PFSK-1 (cell line): ENCODE data around the gene GPR176.

Experiments used
- FOXP2 ChIP-seq: optimal IDR thresholded peaks from 2 replicates; pipeline ENCODE3; 2011; ENCODE audit warnings: borderline replicate concordance, control low read depth, inconsistent platforms; ENCODE audit not compliant: insufficient read depth; ENCODE audit errors: extremely low read length, extremely low read depth
- POLR2AphosphoS5 ChIP-seq: IDR thresholded peaks from 2 replicates; pipeline ENCODE4 v1.6.1; 2012; ENCODE audit warnings: low read depth, mild to moderate bottlenecking, control low read depth, low read length, moderate library complexity
- REST ChIP-seq, 2 experiments: IDR thresholded peaks; 2 replicates each; pipeline versions ENCODE4 v1.6.1 to v1.8.0; 2011 to 2012; ENCODE audit warnings: low read depth in 2 of 2, low read length in 2 of 2, control low read depth in 1 of 2, inconsistent platforms in 1 of 2, mild to moderate bottlenecking in 1 of 2, moderate library complexity in 1 of 2; ENCODE audit not compliant: insufficient read depth in 1 of 2
- SIN3A ChIP-seq: IDR thresholded peaks from 2 replicates; pipeline ENCODE4 v1.6.1; 2012; ENCODE audit warnings: mild to moderate bottlenecking, low read length, moderate library complexity, borderline replicate concordance; ENCODE audit not compliant: insufficient read depth
- TAF1 ChIP-seq: IDR thresholded peaks from 2 replicates; pipeline ENCODE4 v1.6.1; 2012; ENCODE audit warnings: low read length, control low read depth, borderline replicate concordance; ENCODE audit not compliant: insufficient read depth

The GPR176 gene

GRCh38 chr15:39852250-39852649 lies 67.8 kb downstream of the GPR176 start:
- TF ChIP-seq TAF1 (no peak), FOXP2 (no peak), SIN3A (no peak), REST (IDR thresholded peaks at IDR 0.05; ENCODE audit: insufficient read depth in 1 of 2, low read depth in 2 of 2, low read length in 2 of 2) (no peak), POLR2AphosphoS5 (no peak)

DNA sequence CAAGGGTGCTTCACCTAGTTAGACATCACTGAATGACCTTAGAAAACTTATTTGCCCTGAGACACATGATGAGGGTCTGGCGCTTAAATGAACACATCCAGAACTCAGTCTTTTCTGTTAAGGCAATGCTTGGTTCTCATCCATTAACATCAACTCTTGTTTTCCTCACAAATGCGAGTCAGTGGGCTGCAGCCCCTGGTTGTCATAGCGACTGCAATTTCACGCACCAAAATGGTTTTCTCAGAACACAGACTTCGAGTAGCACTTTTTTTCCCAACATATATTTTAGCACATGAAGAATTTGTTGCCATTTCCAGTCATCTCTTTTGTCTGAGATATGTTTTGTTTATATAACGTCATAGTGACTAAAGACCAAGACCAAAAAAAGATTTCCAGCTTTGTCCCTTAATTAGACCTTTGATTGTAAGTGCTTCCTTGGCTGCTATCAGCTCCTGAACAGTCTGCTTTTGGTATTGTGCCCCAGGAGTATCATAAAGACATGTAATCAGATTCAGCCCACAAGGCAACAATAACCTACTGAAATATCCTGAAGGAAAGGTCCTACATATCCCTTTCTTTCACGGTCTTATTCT lies 68.5 kb downstream of the GPR176 start:
- TF ChIP-seq REST (IDR thresholded peaks at IDR 0.05; ENCODE audit: insufficient read depth in 1 of 2, low read depth in 2 of 2, low read length in 2 of 2) = no peak
- TF ChIP-seq FOXP2 = no peak
- TF ChIP-seq POLR2AphosphoS5 = no peak
- no peak for TF ChIP-seq TAF1
- no peak for TF ChIP-seq SIN3A

DNA sequence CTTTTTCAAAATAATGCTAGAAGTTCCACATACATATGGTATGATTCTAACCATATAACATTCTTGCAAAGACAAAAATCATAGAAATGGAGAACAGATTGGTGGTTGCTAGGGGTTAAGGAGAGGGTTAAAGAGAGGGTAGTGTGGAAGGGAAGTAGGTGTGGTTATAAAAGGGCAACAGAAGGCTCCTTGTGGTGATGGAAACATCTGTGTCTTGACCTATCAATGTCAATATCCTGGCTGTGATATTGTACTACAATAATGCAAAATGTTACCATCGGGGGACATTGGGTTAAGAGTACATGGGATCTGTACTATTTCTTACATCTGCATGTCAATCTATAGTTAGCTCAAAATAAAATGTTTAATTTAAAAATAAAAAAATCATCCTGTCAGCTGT lies 69.6 kb downstream of the GPR176 start:
- no peak for TF ChIP-seq REST (IDR thresholded peaks at IDR 0.05; ENCODE audit: insufficient read depth in 1 of 2, low read depth in 2 of 2, low read length in 2 of 2)
- TF ChIP-seq SIN3A = no peak
- no peak for TF ChIP-seq FOXP2
- no peak for TF ChIP-seq TAF1
- no peak for TF ChIP-seq POLR2AphosphoS5

DNA sequence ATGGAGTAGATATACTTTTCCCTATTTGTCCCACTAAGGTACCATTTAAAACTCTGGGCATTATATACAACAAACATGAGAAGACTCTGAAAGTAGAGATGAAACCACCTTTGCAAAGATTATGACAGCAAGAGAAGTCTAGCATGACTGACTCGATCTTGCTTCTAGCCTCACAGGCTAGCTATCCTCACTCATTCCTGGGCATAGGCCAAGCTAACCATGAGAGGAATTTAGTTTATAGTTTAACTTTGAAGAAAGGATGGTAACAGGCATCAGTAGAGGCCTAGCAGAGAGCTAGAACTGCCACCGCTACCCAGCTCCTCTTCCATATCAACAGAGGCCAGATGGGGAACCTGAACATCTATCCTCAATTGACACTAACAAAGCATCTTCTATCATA lies 74.0 kb downstream of the GPR176 start:
- no peak for TF ChIP-seq REST (IDR thresholded peaks at IDR 0.05; ENCODE audit: insufficient read depth in 1 of 2, low read depth in 2 of 2, low read length in 2 of 2)
- no peak for TF ChIP-seq FOXP2
- no peak for TF ChIP-seq TAF1
- no peak for TF ChIP-seq POLR2AphosphoS5
- TF ChIP-seq SIN3A = no peak
